ENCODE results near the gene ILF2.
"Not testable (repeated sequence)": the region's sequence is repeated elsewhere in the genome, so short reads cannot be mapped to it uniquely, and the experiment has no call there.

ILF2 gene

GRCh38 chr1:153679337-153680119 is 8.7 kb upstream of the ILF2 start:
- DNase-seq, result peak; percentile 39

- DNase-seq, result peak; percentile 51
These were observed 7.9 kb upstream of the ILF2 start, which contains the start of gene NPR1 for GRCh38 chr1:153678519-153679336. NPR1 (plus strand) TSS chr1:153678688; CDS start chr1:153679109, 421 bp downstream.

- DNase-seq, result peak; percentile 65
These were observed 7.1 kb upstream of the ILF2 start for GRCh38 chr1:153677718-153678518.

GRCh38 chr1:153673511-153673910 is 2.7 kb upstream of the ILF2 start:
- DNase-seq, result no peak

GRCh38 chr1:153671628-153672353 is 998 bp upstream of the ILF2 start:
- DNase-seq, result peak; percentile 46

- DNase-seq, result peak; percentile 27
These were observed 435 bp downstream of the ILF2 start for GRCh38 chr1:153670257-153670858.

GRCh38 chr1:153669606-153670005 is 1.2 kb downstream of the ILF2 start:
- no peak for DNase-seq

- DNase-seq, result not testable (repeated sequence)
These were observed 2.1 kb downstream of the ILF2 start for GRCh38 chr1:153668672-153669071.

- DNase-seq, result no peak
These were observed 3.4 kb downstream of the ILF2 start for GRCh38 chr1:153667439-153667838.

GRCh38 chr1:153663211-153663610 is 7.6 kb downstream of the ILF2 start:
- DNase-seq, result no peak

- no peak for DNase-seq
These were observed 8.5 kb downstream of the ILF2 start for GRCh38 chr1:153662269-153662668.

- DNase-seq, result no peak
These were observed 9.6 kb downstream of the ILF2 start for GRCh38 chr1:153661111-153661708.

GRCh38 chr1:153659656-153660055 is 11.1 kb downstream of the ILF2 start:
- DNase-seq, result no peak

GRCh38 chr1:153659175-153659534 is 11.6 kb downstream of the ILF2 start:
- DNase-seq, result no peak

GRCh38 chr1:153658400-153659174 is 12.2 kb downstream of the ILF2 start, which contains the start of gene SNAPIN:
SNAPIN (plus strand) TSS chr1:153658703; CDS start chr1:153658744, 41 bp downstream.
- DNase-seq, result peak; percentile 92

GRCh38 chr1:153655333-153655732 is 15.5 kb downstream of the ILF2 start:
- DNase-seq, result no peak

GRCh38 chr1:153652805-153653500 is 17.8 kb downstream of the ILF2 start:
- no peak for DNase-seq

- no peak for DNase-seq
These were observed 19.0 kb downstream of the ILF2 start for GRCh38 chr1:153651771-153652170.

GRCh38 chr1:153649863-153650235 is 20.9 kb downstream of the ILF2 start:
- peak; percentile 34 for DNase-seq

Measured in CD4-positive, alpha-beta T cell treated with Interleukin-17A for 4 hours (primary cell).